ENCODE data around the gene MSI1.

MSI1 gene

GRCh38 chr12:120358412-120359100 is 10.4 kb downstream of the MSI1 start:
- no peak for DNase-seq (ENCODE audit: low spot score)
- in situ Hi-C loops (cut with MboI; ENCODE audit: low pct_unique_long_range_greater_than_20kb, low sequenced_read_pairs, unreplicated experiment), result no loop called here

GRCh38 chr12:120357104-120357503 is 11.9 kb downstream of the MSI1 start:
- TF ChIP-seq CTCF (IDR thresholded peaks at IDR 0.05; ENCODE audit: extremely low read depth, insufficient read depth, missing control alignments), result no peak
- in situ Hi-C loops (cut with MboI; ENCODE audit: low pct_unique_long_range_greater_than_20kb, low sequenced_read_pairs, unreplicated experiment), result no loop called here
- no peak for DNase-seq (ENCODE audit: low spot score)

More at GRCh38 chr12:120358412-120359100, 10.4 kb downstream of the MSI1 start:
- no peak for TF ChIP-seq CTCF (IDR thresholded peaks at IDR 0.05; ENCODE audit: extremely low read depth, insufficient read depth, missing control alignments)

- DNase-seq (ENCODE audit: low spot score), result peak; percentile 83
- peak; percentile 67 for TF ChIP-seq CTCF (IDR thresholded peaks at IDR 0.05; ENCODE audit: extremely low read depth, insufficient read depth, missing control alignments)
- in situ Hi-C loops (cut with MboI; ENCODE audit: low pct_unique_long_range_greater_than_20kb, low sequenced_read_pairs, unreplicated experiment), result no loop called here
Measured at GRCh38 chr12:120356567-120357030, 12.4 kb downstream of the MSI1 start.

- no peak for DNase-seq (ENCODE audit: low spot score)
- no peak for TF ChIP-seq CTCF (IDR thresholded peaks at IDR 0.05; ENCODE audit: extremely low read depth, insufficient read depth, missing control alignments)
- in situ Hi-C loops (cut with MboI; ENCODE audit: low pct_unique_long_range_greater_than_20kb, low sequenced_read_pairs, unreplicated experiment), result no loop called here
Measured at GRCh38 chr12:120353556-120354317, 15.2 kb downstream of the MSI1 start.

- in situ Hi-C loops (cut with MboI; ENCODE audit: low pct_unique_long_range_greater_than_20kb, low sequenced_read_pairs, unreplicated experiment), result no loop called here
- TF ChIP-seq CTCF (IDR thresholded peaks at IDR 0.05; ENCODE audit: extremely low read depth, insufficient read depth, missing control alignments), result no peak
- DNase-seq (ENCODE audit: low spot score), result no peak
Measured at GRCh38 chr12:120353136-120353535, 15.8 kb downstream of the MSI1 start.

- in situ Hi-C loops (cut with MboI; ENCODE audit: low pct_unique_long_range_greater_than_20kb, low sequenced_read_pairs, unreplicated experiment), result no loop called here
- no peak for DNase-seq (ENCODE audit: low spot score)
- no peak for TF ChIP-seq CTCF (IDR thresholded peaks at IDR 0.05; ENCODE audit: extremely low read depth, insufficient read depth, missing control alignments)
Measured at GRCh38 chr12:120352117-120352516, 16.8 kb downstream of the MSI1 start.

Data from GM13977 (cell line).